ENCODE measurements around the gene ITGA4.

ITGA4 gene

DNA sequence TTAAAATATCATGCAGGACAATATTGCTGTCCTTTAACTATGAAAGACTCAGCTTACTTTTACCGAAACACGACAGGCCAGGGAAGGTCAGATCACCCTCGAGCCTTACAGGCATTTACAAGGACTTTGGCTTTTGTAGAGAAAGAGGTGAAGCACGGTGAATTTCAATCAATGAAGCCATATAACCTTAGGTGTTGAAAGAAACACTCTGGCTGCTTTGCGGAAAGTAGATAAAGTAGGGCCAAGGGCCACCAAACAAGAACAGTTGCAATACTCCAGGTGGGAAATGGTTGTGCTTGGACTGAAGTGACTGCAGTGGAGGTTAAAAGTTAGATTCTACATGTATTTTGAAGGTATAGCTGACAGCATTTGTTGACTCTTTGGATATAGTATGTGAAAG, 119.2 kb downstream of the ITGA4 start:
- DNase-seq = no peak

DNA sequence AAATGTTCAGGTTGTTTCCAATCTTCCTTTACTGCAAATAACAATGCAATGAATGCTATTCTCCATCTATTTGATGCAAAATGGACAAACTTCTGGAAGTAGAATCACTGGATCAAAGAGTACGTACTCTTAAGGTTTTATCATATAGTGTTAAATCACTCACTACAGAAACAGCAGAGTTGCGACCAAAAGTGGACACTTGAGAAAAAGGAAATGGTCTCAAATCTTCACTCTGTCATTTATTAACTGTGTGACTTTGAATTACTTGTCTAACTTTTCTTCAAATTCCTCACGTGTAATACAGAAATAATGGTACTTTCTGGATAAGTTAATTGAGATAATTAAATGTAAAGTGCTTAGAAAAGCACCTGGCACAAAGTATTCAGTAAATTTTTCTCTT, 121.6 kb downstream of the ITGA4 start:
- no peak for DNase-seq

DNA sequence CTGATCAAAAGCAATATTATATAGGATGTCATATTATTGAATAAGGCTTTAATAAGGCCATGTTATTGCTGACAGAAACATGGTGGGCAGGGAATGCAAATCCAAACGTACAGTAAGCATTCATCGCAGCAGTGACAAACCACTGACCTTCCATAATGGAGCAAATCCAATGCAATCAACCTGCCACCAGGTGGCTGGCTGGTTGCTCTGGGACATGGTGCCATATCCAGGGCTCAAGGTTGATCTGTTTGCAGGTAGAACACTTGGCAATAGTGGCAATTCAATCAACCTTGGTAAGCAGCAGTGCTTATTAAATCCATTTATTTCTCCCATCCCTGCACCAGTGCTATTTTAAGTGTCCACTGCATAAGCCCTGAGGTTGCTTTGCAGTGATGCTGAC, 124.3 kb downstream of the ITGA4 start:
- DNase-seq = no peak

DNA sequence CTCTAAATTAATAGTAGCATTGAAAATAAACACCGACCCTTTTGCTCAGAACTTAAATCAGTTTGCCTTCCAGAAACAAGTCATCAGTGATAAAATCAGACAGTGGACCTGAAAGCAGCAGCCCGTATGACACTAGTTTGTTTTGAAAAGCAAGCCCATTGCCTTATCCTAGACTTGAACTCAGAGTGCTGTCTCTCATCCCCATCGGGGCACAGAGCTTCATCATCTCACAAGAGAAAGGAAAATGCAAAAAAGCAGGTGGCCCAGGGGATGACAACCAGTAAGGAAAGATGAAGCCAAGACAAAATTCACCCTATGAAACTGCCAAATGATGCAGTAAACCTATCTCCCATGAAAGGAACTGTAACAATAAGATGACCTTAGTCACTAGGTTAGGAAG, 128.5 kb downstream of the ITGA4 start:
- peak; percentile 43 for DNase-seq
